Measurements from ENCODE around the gene TRAIP.

The TRAIP gene

DNA sequence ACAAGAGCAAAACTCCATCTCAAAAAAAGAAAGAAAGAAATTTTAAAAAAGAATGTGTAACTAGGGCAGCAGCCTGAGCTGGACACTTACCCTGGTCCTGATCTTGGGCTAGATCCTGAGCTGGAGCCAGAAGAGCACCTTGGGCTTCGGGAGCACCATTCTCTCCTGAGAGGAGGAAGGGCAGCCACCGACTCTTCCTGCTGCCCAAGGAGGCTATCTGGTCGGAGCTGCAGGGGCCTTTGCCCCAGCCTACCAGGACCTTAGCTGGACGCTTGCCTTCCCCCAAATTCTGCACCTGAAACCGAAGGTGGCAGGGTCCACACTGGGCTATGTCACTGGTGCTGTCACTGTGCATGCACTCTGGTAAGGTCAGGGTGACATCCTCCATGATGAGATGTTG is 20.2 kb upstream of the TRAIP start:
- H3K36me3 ChIP-seq (ENCODE audit: insufficient read depth, low read length) = no peaks in the 10 kb centered on the region
- H3K27me3 ChIP-seq (ENCODE audit: insufficient read depth, low read length) = no peaks in the 10 kb centered on the region
- H3K79me2 ChIP-seq (ENCODE audit: insufficient read depth, low read length) = no peaks in the 10 kb centered on the region
- no peak overlapping the region for H2AFZ ChIP-seq (ENCODE audit: low read length)
- no peaks in the 10 kb centered on the region for H4K20me1 ChIP-seq (ENCODE audit: insufficient read depth, low read length)
- TF ChIP-seq, protein P1, sequence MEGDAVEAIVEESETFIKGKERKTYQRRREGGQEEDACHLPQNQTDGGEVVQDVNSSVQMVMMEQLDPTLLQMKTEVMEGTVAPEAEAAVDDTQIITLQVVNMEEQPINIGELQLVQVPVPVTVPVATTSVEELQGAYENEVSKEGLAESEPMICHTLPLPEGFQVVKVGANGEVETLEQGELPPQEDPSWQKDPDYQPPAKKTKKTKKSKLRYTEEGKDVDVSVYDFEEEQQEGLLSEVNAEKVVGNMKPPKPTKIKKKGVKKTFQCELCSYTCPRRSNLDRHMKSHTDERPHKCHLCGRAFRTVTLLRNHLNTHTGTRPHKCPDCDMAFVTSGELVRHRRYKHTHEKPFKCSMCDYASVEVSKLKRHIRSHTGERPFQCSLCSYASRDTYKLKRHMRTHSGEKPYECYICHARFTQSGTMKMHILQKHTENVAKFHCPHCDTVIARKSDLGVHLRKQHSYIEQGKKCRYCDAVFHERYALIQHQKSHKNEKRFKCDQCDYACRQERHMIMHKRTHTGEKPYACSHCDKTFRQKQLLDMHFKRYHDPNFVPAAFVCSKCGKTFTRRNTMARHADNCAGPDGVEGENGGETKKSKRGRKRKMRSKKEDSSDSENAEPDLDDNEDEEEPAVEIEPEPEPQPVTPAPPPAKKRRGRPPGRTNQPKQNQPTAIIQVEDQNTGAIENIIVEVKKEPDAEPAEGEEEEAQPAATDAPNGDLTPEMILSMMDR (IDR thresholded peaks at IDR 0.05; ENCODE audit: low read length) = no peak
- no peak for TF ChIP-seq EZH2 (IDR thresholded peaks at IDR 0.05; ENCODE audit: borderline replicate concordance, low read length)
- H3K4me3 ChIP-seq (ENCODE audit: low read depth, low read length, poor library complexity, severe bottlenecking) = no peak overlapping the region
- H3K4me1 ChIP-seq (ENCODE audit: insufficient read depth, low read length, severe bottlenecking) = no peaks in the 10 kb centered on the region
- H3K9me2 ChIP-seq (ENCODE audit: low read depth, low read length) = no peaks in the 10 kb centered on the region
- H3K9me3 ChIP-seq (ENCODE audit: low read length) = no peaks in the 10 kb centered on the region
- H3F3A ChIP-seq (ENCODE audit: insufficient read depth, low read length) = no peaks in the 10 kb centered on the region
- no peak overlapping the region for H3K27ac ChIP-seq (ENCODE audit: low read depth, low read length, poor library complexity, severe bottlenecking)
- H3K9ac ChIP-seq (ENCODE audit: low read length) = no peak overlapping the region
- H3K4me2 ChIP-seq (ENCODE audit: low read length) = no peak overlapping the region

DNA sequence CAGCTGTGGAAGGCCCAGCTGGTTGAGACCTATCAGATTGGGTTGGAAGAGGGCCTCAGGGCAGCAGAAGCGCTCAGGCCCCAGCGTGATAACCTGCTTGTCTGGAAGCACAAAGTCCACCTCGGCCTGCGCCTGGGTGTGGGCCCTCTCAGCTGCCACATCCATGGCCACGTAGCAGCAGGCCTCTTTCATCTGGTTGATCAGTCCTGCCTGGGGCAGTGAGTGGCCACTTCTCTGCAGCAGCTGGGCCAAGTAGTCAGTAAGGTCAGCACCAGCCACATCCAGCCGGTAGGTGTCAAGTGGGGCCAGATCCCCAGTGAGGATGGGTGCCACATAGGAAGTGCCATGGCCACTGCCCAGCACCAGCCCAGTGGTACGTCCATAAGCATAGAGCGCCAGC is 17.3 kb upstream of the TRAIP start:
- H3K27me3 ChIP-seq (ENCODE audit: insufficient read depth, low read length) = no peaks in the 10 kb centered on the region
- no peak overlapping the region for H3K9ac ChIP-seq (ENCODE audit: low read length)
- H3K9me3 ChIP-seq (ENCODE audit: low read length) = no peaks in the 10 kb centered on the region
- no peaks in the 10 kb centered on the region for H3K9me2 ChIP-seq (ENCODE audit: low read depth, low read length)
- H3K4me1 ChIP-seq (ENCODE audit: insufficient read depth, low read length, severe bottlenecking) = peaks cover 8% of the 10 kb centered on the region
- no peaks in the 10 kb centered on the region for H3K36me3 ChIP-seq (ENCODE audit: insufficient read depth, low read length)
- H3F3A ChIP-seq (ENCODE audit: insufficient read depth, low read length) = no peaks in the 10 kb centered on the region
- H2AFZ ChIP-seq (ENCODE audit: low read length) = no peak overlapping the region
- H3K4me2 ChIP-seq (ENCODE audit: low read length) = no peak overlapping the region
- no peak overlapping the region for H3K27ac ChIP-seq (ENCODE audit: low read depth, low read length, poor library complexity, severe bottlenecking)
- H3K4me3 ChIP-seq (ENCODE audit: low read depth, low read length, poor library complexity, severe bottlenecking) = no peak overlapping the region
- H4K20me1 ChIP-seq (ENCODE audit: insufficient read depth, low read length) = no peaks in the 10 kb centered on the region
- no peaks in the 10 kb centered on the region for H3K79me2 ChIP-seq (ENCODE audit: insufficient read depth, low read length)
- TF ChIP-seq, protein P1 (IDR thresholded peaks at IDR 0.05; ENCODE audit: low read length) = no peak
- TF ChIP-seq EZH2 (IDR thresholded peaks at IDR 0.05; ENCODE audit: borderline replicate concordance, low read length) = no peak

DNA sequence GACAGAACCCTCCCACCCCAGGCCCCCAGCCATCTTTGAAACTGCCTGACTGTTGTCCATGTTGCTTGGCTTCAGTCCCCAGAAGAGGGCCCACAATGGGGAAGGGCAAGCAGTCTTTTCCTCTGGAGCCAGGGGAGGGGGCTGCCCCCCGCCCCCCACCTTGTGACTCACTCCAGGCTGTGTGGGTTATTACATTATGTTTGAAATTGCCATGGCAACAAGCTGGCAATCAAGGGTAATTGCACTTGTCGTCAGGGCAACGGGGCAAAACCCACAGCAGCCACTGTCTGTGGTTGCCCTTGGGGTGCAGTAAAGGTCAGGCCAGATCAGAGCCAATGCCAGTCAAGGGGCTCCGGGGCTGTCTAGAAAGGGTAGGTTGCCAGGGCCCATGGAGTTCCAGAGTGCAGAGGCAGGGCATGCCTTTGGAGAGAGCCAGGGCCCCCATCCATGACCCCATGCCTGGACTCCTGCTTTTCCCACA is 16.5 kb upstream of the TRAIP start:
- H3F3A ChIP-seq (ENCODE audit: insufficient read depth, low read length) = no peaks in the 10 kb centered on the region
- H3K79me2 ChIP-seq (ENCODE audit: insufficient read depth, low read length) = no peaks in the 10 kb centered on the region
- no peak for TF ChIP-seq EZH2 (IDR thresholded peaks at IDR 0.05; ENCODE audit: borderline replicate concordance, low read length)
- TF ChIP-seq, protein P1 (IDR thresholded peaks at IDR 0.05; ENCODE audit: low read length) = no peak
- no peaks in the 10 kb centered on the region for H3K9me2 ChIP-seq (ENCODE audit: low read depth, low read length)
- H3K9me3 ChIP-seq (ENCODE audit: low read length) = no peaks in the 10 kb centered on the region
- H3K36me3 ChIP-seq (ENCODE audit: insufficient read depth, low read length) = no peaks in the 10 kb centered on the region
- no peak overlapping the region for H2AFZ ChIP-seq (ENCODE audit: low read length)
- H3K27ac ChIP-seq (ENCODE audit: low read depth, low read length, poor library complexity, severe bottlenecking) = no peak overlapping the region
- H3K9ac ChIP-seq (ENCODE audit: low read length) = no peak overlapping the region
- H3K27me3 ChIP-seq (ENCODE audit: insufficient read depth, low read length) = no peaks in the 10 kb centered on the region
- no peaks in the 10 kb centered on the region for H4K20me1 ChIP-seq (ENCODE audit: insufficient read depth, low read length)
- peaks cover 8% of the 10 kb centered on the region for H3K4me1 ChIP-seq (ENCODE audit: insufficient read depth, low read length, severe bottlenecking)
- no peak overlapping the region for H3K4me2 ChIP-seq (ENCODE audit: low read length)
- H3K4me3 ChIP-seq (ENCODE audit: low read depth, low read length, poor library complexity, severe bottlenecking) = no peak overlapping the region

Measured in OCI-LY1 (cell line).